Transverse colon (tissue), 4 donors: ENCODE data around the gene NPTXR. TPM values are rescaled to one million over a fixed set of nuclear protein-coding genes. Genes with fewer than 3 reads are reported as not detected.

Experiments
- DNase-seq: peaks from one replicate; pipeline ENCODE4 v3.0.0-alpha.2; 2019
- H3K27ac ChIP-seq, 4 donors: fragments of 200-600 bp; sonication (generic); 2 replicates each; pipeline ENCODE4 v1.5.1; 2016 to 2018; ENCODE audit warnings: inconsistent platforms in 4 of 4
- H3K27me3 ChIP-seq: fragments of 200-600 bp; sonication (generic); 2 replicates; pipeline ENCODE4 v1.5.1; 2017; ENCODE audit warnings: inconsistent platforms
- H3K36me3 ChIP-seq, 4 donors: fragments of 200-600 bp; sonication (generic); 2 replicates each; pipeline ENCODE4 v1.5.1; 2017 to 2019; ENCODE audit warnings: inconsistent platforms in 4 of 4
- H3K4me1 ChIP-seq, 4 donors: fragments of 200-600 bp; sonication (generic); 2 replicates each; pipeline ENCODE4 v1.5.1; 2017 to 2020; ENCODE audit warnings: inconsistent platforms in 4 of 4
- H3K4me3 ChIP-seq, 4 donors: fragments of 200-600 bp; sonication (generic); 1 replicate in 1 of 4; 2 replicates in 3 of 4; pipeline versions ENCODE4 v1.5.1 to v1.6.1; 2017 to 2019; ENCODE audit warnings: inconsistent platforms in 4 of 4
- H3K9me3 ChIP-seq, 2 donors: fragments of 200-600 bp; sonication (generic); 2 replicates each; pipeline ENCODE4 v1.5.1; 2017 to 2019; ENCODE audit warnings: inconsistent platforms in 2 of 2
- EP300 ChIP-seq: sonication (generic); formaldehyde crosslinking; IDR thresholded peaks from one replicate; pipeline ENCODE4 v1.6.1; 2017; ENCODE audit warnings: antibody characterized with exemption, low read depth
- POLR2A ChIP-seq: fragments of 450-650 bp; IDR thresholded peaks from one replicate; pipeline ENCODE4 v1.6.1; 2016; ENCODE audit warnings: antibody characterized with exemption, mild to moderate bottlenecking, moderate library complexity
- POLR2AphosphoS5 ChIP-seq, 3 donors: sonication (generic); formaldehyde crosslinking; IDR thresholded peaks; one replicate each; pipeline ENCODE4 v1.6.1; 2016; ENCODE audit warnings: antibody characterized with exemption in 3 of 3
- WGBS, 2 donors: methylation state at CpG; one replicate each; pipeline ENCODE4 v1.1.5; 2018; ENCODE audit warnings: low coverage in 1 of 2; 5-methylcytosine and 5-hydroxymethylcytosine counted together
- in situ Hi-C, 4 donors: fragments of 200-750 bp; cut with MboI; loops; one replicate each; pipeline versions ENCODE4 v1.15.0 to v1.15.1; 2017; ENCODE audit warnings: low sequenced_read_pairs in 3 of 4, low pct_ligation_motif_present in 1 of 4, low pct_unique_long_range_greater_than_20kb in 1 of 4
- intact Hi-C: fragments of 100-400 bp; cut with DNase I; formaldehyde crosslinking; loops from one replicate; pipeline ENCODE4 v1.15.1; 2023; ENCODE audit warnings: low total_unique reads
- total RNA-seq, 4 donors: library from RNA; depleted of rRNA; stranded (reverse); fragments of >200 nt; gene quantifications; one replicate each; pipeline ENCODE4 v1.1.0, GENCODE V29; 2016
- TF ChIP-seq, protein P1 (sequence below), 5 experiments: fragments of 200-600 bp in 3 of 5; fragments of 450-650 bp in 2 of 5; sonication (generic) in 3 of 5; IDR thresholded peaks; 1 replicate in 2 of 5; 2 replicates in 3 of 5; pipeline ENCODE4 v1.5.1; 2016 to 2017; ENCODE audit warnings: antibody characterized with exemption in 5 of 5, inconsistent platforms in 3 of 5, mild to moderate bottlenecking in 2 of 5, moderate library complexity in 1 of 5

The NPTXR gene
- total RNA-seq, 4 donors from 2014 or later, result 0.75 to 27.9 (median 1.8) TPM

DNA sequence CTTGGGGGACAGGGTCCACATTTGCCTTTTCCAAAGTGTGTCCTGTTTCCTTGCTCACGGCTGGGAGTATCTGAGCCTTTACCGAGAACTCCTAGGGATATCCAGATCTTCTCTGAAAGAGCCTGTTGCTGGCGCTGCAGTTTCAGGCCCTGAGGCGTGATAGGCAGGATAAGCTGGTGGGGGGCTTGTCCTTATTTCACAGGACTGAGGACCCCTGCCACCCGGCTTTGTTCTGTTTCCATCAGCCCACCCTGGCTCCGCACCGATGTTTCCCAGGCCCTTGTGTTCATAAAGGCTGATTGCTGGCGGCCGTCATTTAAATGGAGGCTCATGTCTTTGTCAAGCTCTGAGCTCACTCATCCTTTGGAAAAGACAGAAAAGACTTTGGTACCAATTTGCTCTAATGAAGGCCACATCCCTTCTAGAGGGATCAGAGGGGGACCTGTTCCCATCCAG is 9.4 kb upstream of the NPTXR start:
- 76% methylated on average over 9 of the region's 9 CpGs; no CpG with 5 or more reads in 1 of the 2 donors for WGBS, 2 donors
- in situ Hi-C loops, result loop anchor here in 1 of 4 donors (25.0 kb wide), 1 partner anchor 259 kb away; no protein-coding TSS in a partner anchor
- Histone ChIP-seq H3K27me3 (peaks cover 14% of the 10 kb centered on the region), H3K36me3 (no peaks in the 10 kb centered on the region), H3K27ac (no peak overlapping the region), H3K4me1 (no peaks in the 10 kb centered on the region), H3K4me3 (no peak overlapping the region), H3K9me3 (no peaks in the 10 kb centered on the region)
- intact Hi-C loops, result no loop called here
- no peak for DNase-seq
- TF ChIP-seq POLR2A (no peak), POLR2AphosphoS5 (IDR thresholded peaks at IDR 0.05) (no peak), EP300 (no peak)
- TF ChIP-seq, protein P1, sequence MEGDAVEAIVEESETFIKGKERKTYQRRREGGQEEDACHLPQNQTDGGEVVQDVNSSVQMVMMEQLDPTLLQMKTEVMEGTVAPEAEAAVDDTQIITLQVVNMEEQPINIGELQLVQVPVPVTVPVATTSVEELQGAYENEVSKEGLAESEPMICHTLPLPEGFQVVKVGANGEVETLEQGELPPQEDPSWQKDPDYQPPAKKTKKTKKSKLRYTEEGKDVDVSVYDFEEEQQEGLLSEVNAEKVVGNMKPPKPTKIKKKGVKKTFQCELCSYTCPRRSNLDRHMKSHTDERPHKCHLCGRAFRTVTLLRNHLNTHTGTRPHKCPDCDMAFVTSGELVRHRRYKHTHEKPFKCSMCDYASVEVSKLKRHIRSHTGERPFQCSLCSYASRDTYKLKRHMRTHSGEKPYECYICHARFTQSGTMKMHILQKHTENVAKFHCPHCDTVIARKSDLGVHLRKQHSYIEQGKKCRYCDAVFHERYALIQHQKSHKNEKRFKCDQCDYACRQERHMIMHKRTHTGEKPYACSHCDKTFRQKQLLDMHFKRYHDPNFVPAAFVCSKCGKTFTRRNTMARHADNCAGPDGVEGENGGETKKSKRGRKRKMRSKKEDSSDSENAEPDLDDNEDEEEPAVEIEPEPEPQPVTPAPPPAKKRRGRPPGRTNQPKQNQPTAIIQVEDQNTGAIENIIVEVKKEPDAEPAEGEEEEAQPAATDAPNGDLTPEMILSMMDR (IDR thresholded peaks at IDR 0.05), result no peak

DNA sequence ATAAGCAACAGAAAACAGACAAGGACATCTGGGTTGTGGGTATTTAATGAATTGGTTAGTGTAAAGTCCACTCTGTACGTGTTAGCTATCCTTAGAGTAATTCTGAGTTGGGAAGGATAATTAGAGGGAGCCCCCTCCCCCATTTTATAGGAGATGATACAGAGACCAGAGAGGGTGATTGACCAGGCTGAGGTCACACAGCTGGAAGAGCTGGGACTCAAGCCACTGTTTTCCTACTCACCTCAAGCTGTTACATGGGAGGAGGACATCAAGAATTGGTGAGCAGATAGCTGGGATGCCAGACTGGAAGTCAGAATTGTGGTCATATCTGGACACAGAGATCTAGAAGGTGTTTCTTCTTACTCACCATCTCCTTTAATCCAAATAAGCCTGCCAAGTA is 8.7 kb upstream of the NPTXR start:
- intact Hi-C loops (no loop called here), in situ Hi-C loops (loop anchor here in 1 of 4 donors (25.0 kb wide), 1 partner anchor 260 kb away; no protein-coding TSS in a partner anchor)
- no peaks in the 10 kb centered on the region for H3K9me3 ChIP-seq
- DNase-seq, result no peak
- H3K36me3 ChIP-seq, result no peaks in the 10 kb centered on the region
- peaks cover 14% of the 10 kb centered on the region for H3K27me3 ChIP-seq
- H3K4me3 ChIP-seq, result no peak overlapping the region
- TF ChIP-seq POLR2A (no peak), POLR2AphosphoS5 (IDR thresholded peaks at IDR 0.05) (no peak), EP300 (no peak)
- TF ChIP-seq, protein P1 (IDR thresholded peaks at IDR 0.05), result no peak
- WGBS, 2 donors, result 79% methylated on average over 1 of the region's 1 CpG; no CpG with 5 or more reads in 1 of the 2 donors
- H3K4me1 ChIP-seq, result no peaks in the 10 kb centered on the region
- H3K27ac ChIP-seq, result no peak overlapping the region

GRCh38 chr22:38850941-38851849 is 7.4 kb upstream of the NPTXR start:
- TF ChIP-seq EP300, result no peak
- TF ChIP-seq POLR2AphosphoS5 (IDR thresholded peaks at IDR 0.05), result no peak
- no peak for TF ChIP-seq POLR2A
- TF ChIP-seq, protein P1 (IDR thresholded peaks at IDR 0.05), result no peak
- in situ Hi-C loops (loop anchor here in 1 of 4 donors (25.0 kb wide), 1 partner anchor 261 kb away; no protein-coding TSS in a partner anchor), intact Hi-C loops (no loop called here)
- DNase-seq, result no peak
- no peaks in the 10 kb centered on the region for H3K36me3 ChIP-seq
- H3K4me3 ChIP-seq, result no peak overlapping the region
- no peaks in the 10 kb centered on the region for H3K9me3 ChIP-seq
- H3K27ac ChIP-seq, result no peak overlapping the region
- H3K4me1 ChIP-seq, result no peaks in the 10 kb centered on the region
- 50 to 55% methylated on average over 8 to 15 of the region's 15 CpGs for WGBS, 2 donors
- H3K27me3 ChIP-seq, result peaks cover 18% of the 10 kb centered on the region

GRCh38 chr22:38850399-38850798 is 6.6 kb upstream of the NPTXR start:
- WGBS, 2 donors, result 57% methylated on average over 2 of the region's 2 CpGs; no CpG with 5 or more reads in 1 of the 2 donors
- H3K4me3 ChIP-seq, result no peak overlapping the region
- H3K9me3 ChIP-seq, result no peaks in the 10 kb centered on the region
- H3K4me1 ChIP-seq, result no peaks in the 10 kb centered on the region
- H3K27me3 ChIP-seq, result peaks cover 26% of the 10 kb centered on the region
- in situ Hi-C loops (loop anchor here in 1 of 4 donors (25.0 kb wide), 1 partner anchor 262 kb away; no protein-coding TSS in a partner anchor), intact Hi-C loops (no loop called here)
- TF ChIP-seq POLR2A (no peak), POLR2AphosphoS5 (IDR thresholded peaks at IDR 0.05) (no peak)
- TF ChIP-seq, protein P1 (IDR thresholded peaks at IDR 0.05), result no peak
- no peaks in the 10 kb centered on the region for H3K36me3 ChIP-seq
- DNase-seq, result no peak
- no peak overlapping the region for H3K27ac ChIP-seq
